HG03095 (cell line): ENCODE data around the gene ZC3H12A.
A peak's percentile ranks its signal among the peaks of the same experiment; 100 is the strongest.

Experiments used
- ATAC-seq: cut with Tn5 transposase; IDR thresholded peaks from one replicate; pipeline ENCODE4 v1.9.1; 2021; ENCODE audit warnings: moderate library complexity; ENCODE audit not compliant: unreplicated experiment

ZC3H12A gene

DNA sequence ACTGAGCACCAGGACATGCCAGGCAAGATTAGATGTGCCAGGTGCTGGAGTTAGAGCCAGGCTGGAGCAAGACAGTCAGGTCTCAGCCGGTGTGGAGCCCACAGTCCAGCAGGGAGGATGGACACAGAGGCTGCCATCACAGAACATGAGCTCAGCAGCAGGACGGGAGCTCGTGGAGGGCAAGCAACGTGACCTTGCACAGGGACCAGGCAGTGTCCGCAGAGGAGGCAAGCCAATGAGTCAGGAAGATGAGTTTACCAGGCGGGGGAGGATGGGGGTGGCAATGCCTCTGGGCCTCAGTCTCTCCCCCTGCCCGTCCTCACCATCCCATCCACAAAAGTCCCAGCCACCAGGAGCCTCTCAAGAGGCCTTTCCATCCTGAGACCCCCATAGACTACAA is 20.7 kb upstream of the ZC3H12A start:
- ATAC-seq, result no peak

GRCh38 chr1:37455516-37455915 is 18.9 kb upstream of the ZC3H12A start:
- no peak for ATAC-seq

- no peak for ATAC-seq
These were observed 17.8 kb upstream of the ZC3H12A start for GRCh38 chr1:37456614-37457013.

- no peak for ATAC-seq
These were observed 15.8 kb upstream of the ZC3H12A start for GRCh38 chr1:37458551-37458950.

DNA sequence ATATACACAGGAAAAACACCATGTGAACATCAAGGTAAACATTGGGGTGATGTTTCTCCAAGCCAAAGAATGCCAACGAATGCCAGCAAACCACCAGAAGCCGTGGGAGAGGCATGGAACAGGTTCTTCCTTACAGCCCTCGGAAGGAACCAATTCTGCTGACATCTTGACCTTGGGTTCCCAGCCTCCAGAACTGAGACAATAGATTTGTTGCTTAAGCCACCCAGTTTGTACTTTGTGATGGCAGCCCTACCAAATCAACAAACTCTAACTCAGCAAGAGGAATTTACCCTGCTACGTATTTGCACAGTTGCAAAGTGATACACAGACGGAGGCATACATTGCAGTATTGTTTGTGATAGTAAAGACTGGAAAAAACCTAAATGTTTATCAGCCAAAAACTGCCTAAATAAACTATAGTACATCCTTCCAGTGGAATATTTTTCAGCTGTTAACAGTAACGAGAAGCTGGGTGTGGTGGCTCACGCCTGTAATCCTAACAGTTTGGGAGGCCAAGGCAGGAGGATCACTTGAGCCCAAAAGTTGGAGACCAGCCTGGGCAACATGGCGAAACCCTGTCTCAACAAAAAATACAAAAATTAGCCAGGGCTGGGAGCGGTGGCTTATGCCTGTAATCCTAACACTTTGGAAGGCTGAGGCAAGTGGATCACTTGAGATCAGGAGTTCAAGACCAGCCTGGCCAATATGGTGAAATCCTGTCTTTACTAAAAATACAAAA is 12.5 kb upstream of the ZC3H12A start:
- no peak for ATAC-seq

DNA sequence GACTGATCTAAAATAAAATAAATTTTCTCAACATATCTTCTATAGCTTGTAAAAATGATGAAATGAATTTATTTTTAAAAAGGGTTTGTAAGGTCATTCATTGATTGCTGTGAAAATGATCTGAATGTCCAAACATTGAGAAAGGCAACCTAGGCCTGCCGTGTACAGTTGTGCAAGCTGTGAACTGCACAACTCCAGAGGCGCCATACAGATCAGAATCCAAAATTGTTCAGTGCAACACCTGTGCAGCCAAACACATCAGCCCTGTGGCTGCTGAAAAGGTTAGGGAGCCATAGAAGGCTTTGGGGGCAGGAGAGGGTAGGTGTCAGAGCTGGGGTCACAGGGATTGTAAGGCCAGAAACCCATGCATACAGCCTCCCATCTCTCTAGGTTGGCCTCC is 9.9 kb upstream of the ZC3H12A start:
- ATAC-seq, result no peak

- no peak for ATAC-seq
These were observed 8.5 kb upstream of the ZC3H12A start for GRCh38 chr1:37465593-37466517.

- ATAC-seq, result no peak
These were observed 6.3 kb upstream of the ZC3H12A start for GRCh38 chr1:37468037-37468436.

GRCh38 chr1:37469386-37469785 is 5.0 kb upstream of the ZC3H12A start:
- no peak for ATAC-seq

DNA sequence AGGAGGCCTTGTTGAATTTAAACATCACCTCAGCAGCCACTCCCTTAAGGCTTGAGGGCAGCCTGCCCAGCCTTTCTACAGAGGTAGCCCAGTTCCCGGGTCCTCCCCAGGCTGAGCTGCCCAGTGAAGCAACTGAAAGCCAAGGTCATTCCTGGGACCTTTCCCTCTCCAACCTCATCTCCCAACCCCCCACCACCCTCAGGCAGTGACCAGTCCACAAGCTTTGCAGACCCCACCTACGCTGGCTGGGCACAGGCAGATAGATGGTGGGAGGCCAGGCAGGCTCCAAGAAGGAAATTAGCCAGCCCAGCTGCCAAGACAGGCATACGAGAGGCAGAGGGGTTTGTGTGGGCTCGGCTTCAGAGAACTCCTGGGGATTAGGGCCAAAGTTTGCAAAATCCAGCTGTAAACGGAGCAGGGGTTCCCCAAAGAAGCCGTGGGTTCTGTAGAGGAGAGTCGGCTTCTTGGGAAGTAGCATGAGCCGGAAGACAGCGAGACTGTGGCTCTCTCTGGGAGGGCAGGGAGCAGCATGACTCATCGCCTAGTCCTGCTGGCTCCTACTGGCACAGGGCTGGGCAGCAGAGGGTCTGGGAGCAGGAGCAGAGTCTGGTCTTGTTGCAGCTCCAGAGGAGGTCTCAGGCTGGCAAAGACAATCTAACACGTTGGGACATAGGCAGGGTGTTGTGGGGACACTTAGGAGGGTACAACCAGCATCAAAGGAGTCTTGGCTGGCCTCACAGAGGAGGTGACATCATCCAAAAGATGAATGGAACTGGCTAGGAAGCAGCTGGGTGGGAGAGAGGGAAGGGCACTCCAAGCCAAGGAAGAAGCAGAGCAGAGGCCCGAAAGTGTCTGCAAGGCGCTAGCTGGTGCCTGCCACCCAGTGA is 2.8 kb upstream of the ZC3H12A start:
- ATAC-seq, result no peak

DNA sequence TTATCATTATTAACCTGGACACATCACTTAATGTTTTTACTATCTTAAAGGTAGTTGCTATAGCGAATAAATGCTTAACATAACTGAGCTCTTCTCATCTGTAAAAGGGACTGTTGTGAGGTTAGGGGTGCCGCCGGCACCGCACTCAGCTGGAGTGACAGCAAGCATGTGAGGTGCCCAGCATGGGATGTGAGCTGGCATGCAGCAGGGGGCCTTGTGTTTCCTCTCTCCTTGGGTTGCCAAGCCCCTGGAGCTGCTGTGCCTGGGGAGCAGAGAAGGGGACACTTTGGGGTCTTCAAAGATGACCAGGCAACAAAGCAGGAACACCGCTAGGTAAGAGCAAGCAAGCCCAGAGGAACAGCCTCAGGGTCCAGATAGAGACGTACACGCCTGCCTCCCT is 2.1 kb upstream of the ZC3H12A start:
- no peak for ATAC-seq

- no peak for ATAC-seq
These were observed 1.4 kb upstream of the ZC3H12A start for GRCh38 chr1:37472994-37473393.

- no peak for ATAC-seq
These were observed 842 bp upstream of the ZC3H12A start for GRCh38 chr1:37473431-37474045.

DNA sequence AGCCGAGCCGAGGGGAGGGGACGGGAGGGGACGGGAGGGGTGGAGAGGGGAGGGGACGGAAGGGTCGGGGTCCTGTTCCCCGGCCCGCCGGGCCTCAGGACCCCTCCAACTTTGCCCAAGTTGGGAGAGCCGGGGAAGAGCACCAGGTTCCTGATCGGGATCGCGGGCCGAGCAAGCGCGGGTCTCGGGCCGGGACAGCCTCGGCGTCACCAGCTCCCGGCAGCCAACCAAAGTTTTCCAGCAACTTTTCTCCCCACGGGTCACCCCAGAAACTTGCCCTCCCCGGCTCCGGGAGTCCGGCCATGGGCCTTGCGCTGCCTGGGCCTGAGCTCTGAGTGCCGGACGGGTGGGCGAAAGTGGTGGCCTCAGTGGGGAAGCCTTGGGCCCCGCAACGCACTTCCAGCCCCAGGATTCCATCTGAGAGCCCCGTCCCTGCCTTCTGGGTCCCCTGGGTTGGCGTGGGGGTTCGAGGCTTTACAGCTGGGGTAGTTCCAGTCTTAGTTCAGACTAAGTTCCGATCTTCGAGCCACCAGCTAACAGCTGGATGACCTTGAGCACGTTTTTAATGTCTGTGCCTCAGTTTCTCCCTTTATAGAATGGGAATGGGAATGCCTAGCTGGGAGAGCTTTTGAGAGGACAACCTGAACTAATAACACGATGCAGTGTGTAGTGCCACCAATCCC is 458 bp downstream of the ZC3H12A start:
- ATAC-seq, result no peak

DNA sequence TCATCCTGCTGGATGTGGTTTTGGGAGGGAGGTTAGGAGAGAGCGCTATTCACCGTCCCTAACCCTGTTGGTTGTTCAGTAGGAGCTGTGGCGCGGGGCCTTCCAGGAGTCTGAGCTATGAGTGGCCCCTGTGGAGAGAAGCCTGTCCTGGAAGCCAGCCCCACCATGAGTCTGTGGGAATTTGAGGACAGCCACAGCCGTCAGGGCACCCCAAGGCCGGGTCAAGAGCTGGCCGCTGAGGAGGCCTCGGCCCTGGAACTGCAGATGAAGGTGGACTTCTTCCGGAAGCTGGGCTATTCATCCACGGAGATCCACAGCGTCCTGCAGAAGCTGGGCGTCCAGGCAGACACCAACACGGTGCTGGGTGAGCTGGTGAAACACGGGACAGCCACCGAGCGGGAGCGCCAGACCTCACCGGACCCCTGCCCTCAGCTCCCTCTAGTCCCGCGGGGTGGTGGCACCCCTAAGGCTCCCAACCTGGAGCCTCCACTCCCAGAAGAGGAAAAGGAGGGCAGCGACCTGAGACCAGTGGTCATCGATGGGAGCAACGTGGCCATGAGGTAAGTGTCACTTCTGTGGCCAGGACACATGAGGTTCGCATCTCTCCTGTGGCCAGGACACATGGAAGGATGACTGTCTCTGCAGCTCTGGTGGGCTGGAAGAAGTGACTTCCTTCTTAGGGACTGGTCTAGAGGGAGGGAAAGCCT is 1.2 kb downstream of the ZC3H12A start:
- ATAC-seq, result no peak

DNA sequence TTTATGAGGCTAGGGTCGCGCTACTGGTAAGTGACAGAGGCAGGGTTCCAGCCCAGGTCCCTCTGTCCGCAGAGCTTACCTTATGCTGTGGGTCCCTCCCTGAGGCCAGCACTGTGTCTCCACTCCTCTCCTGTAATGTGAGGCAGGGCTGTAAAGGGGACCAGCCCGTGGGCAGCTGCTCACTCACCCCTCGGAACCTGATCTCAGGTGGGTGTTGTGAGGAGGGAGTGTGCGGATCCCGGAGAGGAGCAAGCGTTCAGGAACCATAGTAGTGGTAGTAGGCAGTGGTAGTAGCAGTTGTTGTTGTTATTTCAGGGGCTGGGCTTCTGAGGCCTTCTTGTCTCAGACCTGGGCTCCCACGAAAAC is 1.7 kb downstream of the ZC3H12A start:
- ATAC-seq, result no peak

- ATAC-seq, result peak; percentile 0
These were observed 2.2 kb downstream of the ZC3H12A start for GRCh38 chr1:37476460-37477197.

- ATAC-seq, result peak; percentile 33
These were observed 3.0 kb downstream of the ZC3H12A start for GRCh38 chr1:37477198-37477931.
